Tibial nerve (tissue), 3 donors: ENCODE data around the gene PROK2.

Experiments
- CTCF ChIP-seq, 5 experiments: fragments of 200-600 bp in 3 of 5; fragments of 450-650 bp in 2 of 5; sonication (generic) in 3 of 5; IDR thresholded peaks; one replicate each; pipeline ENCODE4 v1.5.1; 2016 to 2019; ENCODE audit warnings: antibody characterized with exemption in 5 of 5, mild to moderate bottlenecking in 3 of 5, moderate library complexity in 2 of 5
- POLR2A ChIP-seq, 2 donors: fragments of 450-650 bp; IDR thresholded peaks; one replicate each; pipeline ENCODE4 v1.6.1; 2017; ENCODE audit warnings: antibody characterized with exemption in 2 of 2, mild to moderate bottlenecking in 2 of 2, moderate library complexity in 2 of 2

GRCh38 chr3:71786551-71786950 is 1.6 kb upstream of the PROK2 start:
- TF ChIP-seq CTCF (IDR thresholded peaks at IDR 0.05) = no peak
- no peak for TF ChIP-seq POLR2A (IDR thresholded peaks at IDR 0.05)
